ENCODE results near the gene GDF9. TPM values are rescaled to one million over a fixed set of nuclear protein-coding genes. Genes with fewer than 3 reads are reported as not detected.

Gene GDF9
- total RNA-seq, 4 donors from 2014 or later, result 0.27 to 0.33 TPM; not detected in 2

- intact Hi-C loops (cut with DNase I), result no loop called here
- 95 to 96% methylated on average over 4 of the region's 4 CpGs for whole genome bisulfite sequencing, 2 donors
- DNase-seq, result no peak
- Histone ChIP-seq H3K36me3 (peaks cover 51 to 71% of the 10 kb centered on the region in 2 donors), H3K27me3 (no peaks in the 10 kb centered on the region), H3K4me1 (no peaks in the 10 kb centered on the region), H3K9me3 (no peaks in the 10 kb centered on the region), H3K4me3 (replicated peaks in 1 of 3) (no peak overlapping the region), H3K27ac (no peak overlapping the region)
- TF ChIP-seq POLR2A (IDR thresholded peaks at IDR 0.05), result no peak
- no peak for TF ChIP-seq CTCF (IDR thresholded peaks at IDR 0.05)
These were observed 24.5 kb upstream of the GDF9 start for GRCh38 chr5:132890817-132891216.

DNA sequence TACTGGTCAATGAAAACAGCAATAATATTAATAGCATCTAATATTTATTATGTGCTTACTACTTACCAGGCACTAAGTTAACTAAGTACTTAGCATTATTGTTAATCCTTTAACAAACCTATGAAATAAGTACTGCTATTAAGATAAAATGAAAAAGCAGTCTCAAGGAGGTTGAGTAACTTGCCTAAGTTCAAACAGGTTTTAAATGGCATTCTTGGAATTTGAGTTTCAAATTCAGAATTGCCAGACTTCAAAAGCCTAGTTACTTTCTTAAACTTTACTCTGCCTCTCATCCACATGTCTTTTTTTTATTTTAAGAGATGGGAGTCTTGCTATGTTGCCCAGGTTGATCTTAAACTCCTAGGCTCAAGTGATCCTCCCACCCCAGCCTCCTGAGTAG is 23.2 kb upstream of the GDF9 start:
- H3K36me3 ChIP-seq, result peaks cover 45 to 69% of the 10 kb centered on the region in 2 donors
- TF ChIP-seq POLR2A (IDR thresholded peaks at IDR 0.05), result no peak
- no peak for TF ChIP-seq CTCF (IDR thresholded peaks at IDR 0.05)

GRCh38 chr5:132887283-132887682 is 21.0 kb upstream of the GDF9 start:
- no peaks in the 10 kb centered on the region for H3K4me1 ChIP-seq
- 55 to 59% methylated on average over 1 of the region's 1 CpG for WGBS, 2 donors
- TF ChIP-seq CTCF (IDR thresholded peaks at IDR 0.05) (no peak), POLR2A (IDR thresholded peaks at IDR 0.05) (no peak)
- no peak overlapping the region for H3K27ac ChIP-seq
- peaks cover 45 to 67% of the 10 kb centered on the region in 2 donors for H3K36me3 ChIP-seq
- DNase-seq, result no peak
- H3K4me3 ChIP-seq (replicated peaks in 1 of 3), result no peak overlapping the region
- intact Hi-C loops (cut with DNase I), result no loop called here
- no peaks in the 10 kb centered on the region for H3K27me3 ChIP-seq
- H3K9me3 ChIP-seq, result no peaks in the 10 kb centered on the region

More for the DNA sequence above, 23.2 kb upstream of the GDF9 start:
- Histone ChIP-seq H3K4me1 (no peaks in the 10 kb centered on the region), H3K4me3 (replicated peaks in 1 of 3) (no peak overlapping the region), H3K27me3 (no peaks in the 10 kb centered on the region), H3K27ac (no peak overlapping the region), H3K9me3 (no peaks in the 10 kb centered on the region)
- intact Hi-C loops (cut with DNase I), result no loop called here
- no peak for DNase-seq

- intact Hi-C loops (cut with DNase I), result no loop called here
- Histone ChIP-seq H3K4me3 (replicated peaks in 1 of 3) (no peak overlapping the region), H3K27ac (no peak overlapping the region), H3K27me3 (no peaks in the 10 kb centered on the region), H3K9me3 (no peaks in the 10 kb centered on the region), H3K4me1 (no peaks in the 10 kb centered on the region), H3K36me3 (peaks cover 47 to 67% of the 10 kb centered on the region in 2 donors)
- 95% methylated on average over 11 of the region's 11 CpGs for WGBS, 2 donors
- TF ChIP-seq CTCF (IDR thresholded peaks at IDR 0.05), result no peak
- no peak for TF ChIP-seq POLR2A (IDR thresholded peaks at IDR 0.05)
- no peak for DNase-seq
These were observed 20.0 kb upstream of the GDF9 start for GRCh38 chr5:132886064-132886823.

- DNase-seq, result no peak
- H3K27me3 ChIP-seq, result no peaks in the 10 kb centered on the region
- TF ChIP-seq POLR2A (IDR thresholded peaks at IDR 0.05), result no peak
- TF ChIP-seq CTCF (IDR thresholded peaks at IDR 0.05), result no peak
- intact Hi-C loops (cut with DNase I), result no loop called here
- no peak overlapping the region for H3K4me3 ChIP-seq (replicated peaks in 1 of 3)
- H3K36me3 ChIP-seq, result peaks cover 49 to 73% of the 10 kb centered on the region in 2 donors
- no peaks in the 10 kb centered on the region for H3K9me3 ChIP-seq
- WGBS, 2 donors, result 92 to 94% methylated on average over 2 of the region's 2 CpGs
- H3K27ac ChIP-seq, result no peak overlapping the region
- H3K4me1 ChIP-seq, result no peaks in the 10 kb centered on the region
These were observed 18.3 kb upstream of the GDF9 start for GRCh38 chr5:132884548-132884947.

Data from thyroid gland (tissue), 4 donors.